ENCODE measurements around the gene MMP28.

The MMP28 gene

DNA sequence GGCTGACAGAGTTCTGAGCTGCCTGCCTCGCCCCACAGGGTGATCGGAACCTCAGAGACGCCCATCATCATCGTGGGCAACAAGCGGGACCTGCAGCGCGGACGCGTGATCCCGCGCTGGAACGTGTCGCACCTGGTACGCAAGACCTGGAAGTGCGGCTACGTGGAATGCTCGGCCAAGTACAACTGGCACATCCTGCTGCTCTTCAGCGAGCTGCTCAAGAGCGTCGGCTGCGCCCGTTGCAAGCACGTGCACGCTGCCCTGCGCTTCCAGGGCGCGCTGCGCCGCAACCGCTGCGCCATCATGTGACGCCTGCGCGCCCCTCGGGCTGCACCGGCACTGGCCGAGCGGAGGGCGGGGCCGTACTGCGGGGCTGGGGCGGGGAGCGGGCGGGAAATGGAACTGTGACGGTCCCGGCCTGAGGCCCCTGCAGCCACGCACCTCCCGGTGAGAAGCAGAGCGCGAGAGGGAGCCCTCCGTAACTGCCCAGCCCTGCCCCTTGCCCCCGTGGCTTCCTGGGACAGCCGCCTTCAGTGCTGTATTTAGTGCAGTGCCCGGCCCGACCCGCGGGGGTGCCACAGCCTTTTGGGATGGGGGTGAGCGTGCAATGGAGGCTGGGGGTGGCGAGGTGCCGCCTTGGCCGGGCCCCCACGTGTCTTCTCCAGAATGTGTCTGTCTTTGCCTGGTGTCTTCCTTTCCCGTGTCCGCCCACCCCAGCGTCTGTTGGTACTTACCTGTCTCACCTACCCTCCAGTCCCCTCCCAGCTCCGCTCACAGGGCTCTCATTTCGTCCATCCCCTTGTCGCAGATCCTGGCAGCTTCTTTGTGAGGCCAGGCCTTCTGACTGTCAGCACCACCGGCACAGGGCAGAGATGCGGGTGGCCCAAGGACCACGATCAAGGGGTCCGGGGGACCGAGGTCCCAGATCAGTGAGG is 54.2 kb downstream of the MMP28 start:
- peak; percentile 21 for DNase-seq

DNA sequence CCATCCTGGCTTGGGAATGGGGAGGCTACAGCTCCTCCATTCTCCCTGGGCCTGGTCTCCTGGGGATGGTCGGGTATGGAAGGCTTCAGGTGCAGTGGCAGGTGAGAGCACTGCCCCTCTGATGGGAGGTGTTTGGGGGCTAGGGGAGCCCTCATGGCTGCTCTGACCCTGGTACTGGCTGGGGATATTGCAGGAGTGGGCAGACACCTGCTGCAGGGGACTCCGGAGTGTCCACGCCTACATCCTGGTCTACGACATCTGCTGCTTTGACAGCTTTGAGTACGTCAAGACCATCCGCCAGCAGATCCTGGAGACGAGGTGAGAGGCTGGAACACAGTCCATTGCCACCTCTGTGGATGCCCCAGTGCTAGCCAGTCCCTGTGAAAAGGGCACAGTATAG is 55.2 kb downstream of the MMP28 start:
- no peak for DNase-seq

DNA sequence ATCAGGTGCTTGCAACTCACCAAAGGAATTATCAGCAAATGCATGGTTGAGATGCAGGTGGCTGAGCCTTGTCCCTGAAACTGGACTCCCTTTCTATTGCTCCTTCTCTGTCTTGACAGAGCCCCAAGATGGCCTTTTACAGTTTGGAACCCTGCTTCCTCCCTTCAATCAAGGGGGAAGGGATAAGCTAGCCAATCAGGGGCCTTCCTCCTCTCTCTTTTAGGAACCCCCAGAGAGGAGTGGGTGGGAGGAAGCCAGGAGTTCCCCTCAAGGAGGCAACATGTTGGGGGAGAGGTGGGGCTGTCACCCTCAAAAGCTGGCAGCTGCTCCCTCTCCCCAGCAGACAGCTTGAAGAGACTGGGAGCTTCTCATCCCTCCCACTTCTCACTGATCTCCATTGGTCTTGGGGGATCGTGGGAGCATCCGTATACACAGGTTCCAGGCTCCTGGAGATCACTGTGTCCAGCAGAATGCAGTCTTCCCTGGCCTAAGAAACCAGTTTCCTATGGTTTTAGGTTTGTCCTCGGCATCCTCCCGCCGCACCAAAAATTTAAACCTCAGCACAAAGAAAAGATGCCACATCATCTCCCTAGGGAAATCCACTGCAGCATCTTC is 56.8 kb downstream of the MMP28 start:
- DNase-seq: no peak

DNA sequence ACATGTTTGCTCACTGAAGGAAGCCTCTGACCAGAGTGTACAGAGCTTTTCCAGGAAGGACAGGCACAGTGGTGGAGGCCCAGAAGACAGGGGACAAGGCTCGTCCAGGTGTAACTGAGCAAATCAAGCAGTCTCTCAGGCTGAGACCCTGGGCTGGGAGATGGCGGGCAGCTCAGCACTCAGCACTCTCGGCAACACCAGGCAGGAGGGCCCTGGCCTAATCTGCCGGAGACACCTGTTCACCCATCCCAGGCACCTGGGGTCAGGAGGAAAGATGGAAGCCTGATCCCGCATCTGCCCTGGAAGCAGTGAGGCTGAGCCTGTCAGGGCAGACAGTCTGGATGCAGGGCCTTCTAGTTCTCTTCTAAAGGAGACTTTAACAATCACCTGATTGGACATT is 59.2 kb downstream of the MMP28 start:
- DNase-seq: no peak

DNA sequence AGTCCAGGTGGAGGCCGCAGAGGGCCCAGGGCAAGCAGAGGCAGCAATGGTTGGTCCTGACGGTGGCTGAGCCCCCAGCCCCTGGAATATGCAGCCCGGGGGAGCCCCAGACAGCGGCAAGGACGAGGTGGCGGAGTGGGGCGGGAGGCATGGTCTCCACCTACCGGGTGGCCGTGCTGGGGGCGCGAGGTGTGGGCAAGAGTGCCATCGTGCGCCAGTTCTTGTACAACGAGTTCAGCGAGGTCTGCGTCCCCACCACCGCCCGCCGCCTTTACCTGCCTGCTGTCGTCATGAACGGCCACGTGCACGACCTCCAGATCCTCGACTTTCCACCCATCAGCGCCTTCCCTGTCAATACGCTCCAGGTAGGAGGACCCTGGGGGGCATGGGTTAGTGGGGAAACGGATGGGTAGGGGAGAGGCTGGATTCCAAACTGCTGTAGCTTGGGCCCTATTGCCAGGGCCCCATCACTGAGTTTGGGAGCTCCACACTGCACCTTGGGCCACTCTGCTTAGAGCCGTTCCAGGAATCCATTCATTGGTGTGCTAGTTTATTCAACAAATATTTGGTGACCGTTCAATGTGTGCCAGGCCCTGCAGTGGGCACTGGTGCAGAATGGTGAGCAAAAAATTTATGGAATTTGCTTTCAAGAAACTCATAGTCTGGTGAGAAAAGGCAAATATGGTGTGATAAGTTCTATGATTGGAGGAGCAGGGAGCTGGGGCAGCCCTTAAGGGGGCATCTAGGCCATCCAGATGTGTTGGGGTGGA is 60.2 kb downstream of the MMP28 start:
- DNase-seq: no peak

DNA sequence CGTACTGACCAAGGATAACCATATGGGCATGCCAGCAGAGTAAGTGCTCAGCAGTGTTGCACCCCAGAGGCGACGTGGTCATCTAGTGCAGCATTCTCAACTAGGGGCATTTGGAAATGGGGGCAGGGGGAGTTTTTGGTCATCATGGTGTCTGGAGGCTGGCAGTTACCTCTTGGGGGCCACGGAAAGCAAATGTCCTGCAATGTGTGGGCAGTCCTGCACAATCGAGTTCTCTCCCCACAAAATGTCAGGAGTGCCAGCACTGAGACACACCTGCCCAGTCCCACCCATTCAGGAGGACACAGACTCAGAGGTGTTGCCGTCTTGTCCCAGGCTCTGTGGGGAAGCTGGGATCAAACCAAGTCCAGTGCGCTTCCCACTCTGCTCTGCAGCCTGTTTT is 61.0 kb downstream of the MMP28 start:
- DNase-seq: no peak

DNA sequence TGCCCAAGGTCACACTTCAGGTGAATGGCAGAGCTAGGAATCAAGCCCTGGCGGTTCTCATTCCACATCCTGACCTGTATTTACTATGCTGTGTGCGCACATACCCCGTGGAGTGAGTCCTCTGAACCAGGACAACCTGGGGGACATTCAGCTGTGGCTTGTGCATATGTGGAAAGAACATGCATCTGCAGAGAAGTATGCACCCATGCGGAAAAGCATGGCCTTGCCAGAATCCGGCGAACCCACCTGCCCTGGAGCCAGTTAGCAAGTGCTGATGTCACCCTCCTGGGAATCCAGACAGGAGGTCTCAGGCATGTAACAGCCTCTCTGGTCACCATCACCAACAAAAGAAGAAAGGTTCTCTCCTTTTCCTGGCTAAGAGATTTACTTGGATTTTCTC is 62.1 kb downstream of the MMP28 start:
- no peak for DNase-seq

DNA sequence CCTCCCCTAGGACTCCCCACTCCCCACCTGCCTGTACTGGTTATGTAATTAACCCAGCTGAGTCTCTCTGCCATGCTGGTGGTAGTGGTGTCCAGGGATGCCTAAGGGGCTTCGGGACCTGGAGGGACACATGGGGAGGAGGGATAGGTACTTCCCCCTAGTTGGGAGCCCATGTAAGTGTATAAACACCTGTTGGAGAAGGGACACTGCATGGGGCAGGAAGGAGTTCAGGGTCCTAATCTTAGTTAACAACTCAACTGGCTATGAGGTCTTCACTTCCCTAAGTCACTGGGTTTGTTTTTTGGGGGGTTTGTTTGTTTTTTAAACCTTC is 62.7 kb downstream of the MMP28 start:
- DNase-seq: no peak

DNA sequence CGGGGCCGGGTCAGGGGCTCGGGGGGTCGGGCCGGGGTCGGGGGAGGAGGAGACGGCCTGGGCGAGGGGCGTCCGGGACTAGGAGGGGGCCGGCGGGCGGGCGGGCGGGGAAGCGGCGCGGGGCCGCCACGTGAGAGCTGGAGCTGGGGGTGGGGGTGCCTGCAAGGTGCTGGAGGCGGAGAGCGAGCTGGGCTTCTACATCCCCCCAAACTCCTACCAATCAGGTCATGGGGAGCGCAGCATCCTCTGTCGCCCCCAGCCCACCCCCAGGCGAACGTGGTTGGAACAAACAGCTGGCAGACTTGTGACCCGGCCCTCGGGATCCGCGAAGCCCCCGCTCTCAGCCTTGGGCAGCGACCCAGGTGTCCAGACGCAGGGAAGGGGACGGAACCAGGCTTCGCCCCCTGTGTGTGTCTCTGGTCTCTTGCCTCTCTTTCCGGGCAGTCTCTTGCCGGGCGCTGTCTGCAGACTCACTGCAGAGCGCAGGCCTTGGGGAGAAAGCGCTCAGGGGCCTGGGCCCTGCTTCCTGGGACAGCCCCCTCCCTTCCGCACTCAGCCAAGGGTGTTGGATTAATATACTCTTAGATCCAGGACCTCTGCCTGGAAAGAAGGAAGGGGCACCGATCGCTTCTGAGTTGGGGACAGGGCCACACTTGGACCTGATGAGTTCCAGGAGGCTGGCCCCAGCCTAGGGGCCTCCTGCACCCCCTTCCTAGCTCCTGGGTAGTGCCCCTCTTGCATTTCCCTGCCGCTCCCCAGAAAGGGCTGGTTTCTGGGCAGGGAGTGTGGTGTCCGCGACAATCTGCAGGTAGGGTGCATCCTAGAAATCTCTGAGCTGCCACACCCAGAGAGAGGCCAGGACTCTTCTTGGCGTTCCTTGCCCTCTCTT is 63.3 kb downstream of the MMP28 start:
- no peak for DNase-seq

DNA sequence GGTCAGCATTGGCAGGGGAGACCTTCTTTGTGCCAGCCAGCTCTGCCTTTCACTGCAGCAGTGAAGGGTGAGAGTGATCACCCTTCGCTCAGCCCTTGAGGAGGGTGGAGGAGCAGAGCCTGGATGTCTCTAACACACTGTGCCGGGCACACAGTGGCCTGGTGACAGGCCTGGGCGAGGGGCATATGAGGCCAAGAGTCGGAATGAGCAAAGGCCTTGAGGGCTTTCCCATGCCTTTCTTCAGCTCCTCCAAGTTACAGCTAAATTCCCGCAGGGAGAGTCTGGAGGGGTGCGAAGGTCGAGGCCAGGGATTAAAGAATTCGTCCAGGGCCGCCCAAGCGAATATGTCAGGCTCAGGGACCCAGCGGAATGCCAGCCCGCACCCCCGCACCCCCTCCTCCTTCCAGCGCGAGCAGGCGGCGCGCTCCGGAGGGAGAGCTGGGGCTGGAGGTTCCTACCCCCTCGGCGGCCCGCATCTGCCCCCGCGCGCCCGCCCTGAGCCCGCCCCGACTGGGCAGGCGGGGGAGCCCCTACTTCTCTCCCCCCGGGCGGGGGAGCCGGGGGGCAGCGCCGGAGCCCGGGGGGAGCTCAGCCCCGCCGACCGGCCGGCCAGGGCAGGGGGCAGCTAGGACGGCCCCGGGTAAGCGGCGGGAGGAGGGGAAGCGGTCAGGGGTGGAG is 64.1 kb downstream of the MMP28 start, which contains the start of gene RASL10B:
RASL10B (plus strand) TSS at position 401 of the 678 bp plus-strand sequence. CDS start 3,546 bp downstream, outside the sequence.
- peak; percentile 52 for DNase-seq

DNA sequence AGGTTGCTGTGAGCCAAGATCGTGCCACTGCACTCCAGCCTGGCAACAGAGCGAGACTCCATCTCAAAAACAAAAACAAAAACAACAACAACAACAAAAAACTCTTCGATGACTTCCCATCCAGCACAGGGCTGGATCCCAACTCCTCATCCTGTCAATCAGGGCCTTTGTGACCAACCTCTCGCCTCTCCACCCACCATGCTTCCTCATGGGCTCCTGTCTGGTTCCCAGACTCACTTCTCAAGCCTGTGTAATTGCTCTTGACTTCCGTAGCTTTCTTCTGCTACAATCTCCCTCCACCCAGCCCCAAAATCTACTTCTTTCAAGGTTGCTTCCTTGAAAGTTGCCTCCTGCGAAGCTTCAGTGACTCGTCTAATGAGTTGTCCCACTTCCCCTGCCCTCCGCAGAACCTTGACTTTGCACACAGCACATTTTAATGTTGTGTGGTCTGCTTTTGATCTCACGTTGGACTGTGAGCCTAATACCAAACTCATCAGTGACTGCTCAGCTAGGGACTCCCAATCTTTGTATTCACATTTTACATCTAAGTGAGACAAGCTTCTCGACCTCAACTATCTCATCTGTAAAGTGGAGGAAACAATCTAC is 64.9 kb downstream of the MMP28 start:
- DNase-seq: no peak

DNA sequence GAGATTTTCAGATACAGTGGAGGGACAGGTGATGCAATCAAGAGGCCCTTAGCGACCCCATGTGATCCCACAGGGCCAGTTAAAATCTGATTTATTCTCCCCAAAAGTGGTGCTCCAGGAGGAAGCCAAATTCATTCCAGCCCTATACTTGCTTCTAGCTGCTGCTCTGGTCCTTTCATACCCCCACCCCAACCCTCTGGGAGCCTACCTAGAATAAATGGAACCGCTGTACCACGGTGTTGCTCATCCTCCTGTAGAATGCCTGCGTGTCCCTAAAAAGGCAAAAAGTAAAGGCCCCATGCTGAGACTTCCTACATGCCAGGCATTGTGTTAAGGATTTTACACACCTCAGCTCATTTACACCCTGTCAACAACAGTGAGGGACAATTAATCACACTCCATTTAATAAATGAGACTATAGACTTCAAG is 66.0 kb downstream of the MMP28 start:
- DNase-seq: no peak

DNA sequence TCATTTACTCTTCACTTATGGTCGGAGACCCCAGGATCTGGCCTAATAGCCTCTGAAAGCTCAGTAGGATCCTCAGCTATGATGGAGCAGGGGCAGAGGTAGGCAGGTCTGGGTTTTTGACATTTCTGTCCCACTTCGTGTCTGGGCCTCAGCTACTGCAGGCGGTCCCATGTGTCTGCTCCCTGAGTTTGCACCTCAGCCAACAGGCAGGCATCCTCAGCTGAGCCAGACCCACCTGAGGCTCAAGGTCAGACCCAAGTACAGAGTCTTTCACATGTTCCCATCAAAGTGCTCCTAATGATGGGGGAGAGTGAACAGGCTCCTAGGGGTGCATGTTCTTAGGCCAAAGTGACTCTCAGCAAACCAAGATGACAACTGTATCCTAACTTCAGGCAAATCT is 66.9 kb downstream of the MMP28 start:
- no peak for DNase-seq

DNA sequence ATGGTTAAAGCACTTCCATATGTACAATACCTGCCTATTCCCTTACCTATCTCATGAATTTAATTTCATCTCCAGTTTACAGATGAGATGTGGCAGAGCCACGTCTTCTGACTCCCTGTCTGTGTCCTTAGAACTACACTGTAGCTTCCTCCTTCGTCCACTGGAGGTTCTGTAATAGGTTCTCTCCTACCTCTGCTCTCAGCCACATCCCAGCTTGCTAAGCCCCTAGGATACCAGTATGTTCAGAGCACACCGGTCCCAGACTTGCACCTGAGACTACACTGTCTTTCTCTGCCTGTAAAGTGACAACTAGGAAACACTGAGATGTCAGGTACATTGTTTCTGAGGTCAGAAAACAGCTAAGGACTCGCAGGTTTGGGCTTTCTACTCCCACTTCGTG is 67.8 kb downstream of the MMP28 start:
- no peak for DNase-seq

DNA sequence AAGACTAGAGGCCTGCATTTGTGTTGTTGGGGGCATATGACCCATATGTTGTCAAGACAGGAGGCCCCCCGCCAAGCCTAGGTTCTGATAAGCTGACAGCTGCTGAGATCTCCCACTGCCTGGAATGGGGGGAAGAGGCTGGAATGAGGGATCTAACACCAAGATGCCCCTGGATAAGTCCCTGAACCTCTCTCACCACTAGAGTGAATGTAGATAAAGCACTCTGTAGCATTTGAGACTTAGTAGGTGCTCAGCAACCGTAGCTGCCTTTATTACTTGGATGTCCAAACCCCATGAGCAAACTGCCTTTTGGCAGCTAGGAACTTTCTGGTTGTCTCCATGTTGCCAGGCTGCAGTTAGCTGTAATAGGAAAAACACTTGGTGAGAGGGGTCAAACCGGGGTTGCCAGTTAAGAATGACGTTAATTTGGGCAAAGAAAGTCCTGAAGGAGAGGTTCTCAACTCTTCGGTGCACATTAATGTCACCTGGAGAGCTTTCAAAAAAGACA is 68.4 kb downstream of the MMP28 start:
- no peak for DNase-seq

DNA sequence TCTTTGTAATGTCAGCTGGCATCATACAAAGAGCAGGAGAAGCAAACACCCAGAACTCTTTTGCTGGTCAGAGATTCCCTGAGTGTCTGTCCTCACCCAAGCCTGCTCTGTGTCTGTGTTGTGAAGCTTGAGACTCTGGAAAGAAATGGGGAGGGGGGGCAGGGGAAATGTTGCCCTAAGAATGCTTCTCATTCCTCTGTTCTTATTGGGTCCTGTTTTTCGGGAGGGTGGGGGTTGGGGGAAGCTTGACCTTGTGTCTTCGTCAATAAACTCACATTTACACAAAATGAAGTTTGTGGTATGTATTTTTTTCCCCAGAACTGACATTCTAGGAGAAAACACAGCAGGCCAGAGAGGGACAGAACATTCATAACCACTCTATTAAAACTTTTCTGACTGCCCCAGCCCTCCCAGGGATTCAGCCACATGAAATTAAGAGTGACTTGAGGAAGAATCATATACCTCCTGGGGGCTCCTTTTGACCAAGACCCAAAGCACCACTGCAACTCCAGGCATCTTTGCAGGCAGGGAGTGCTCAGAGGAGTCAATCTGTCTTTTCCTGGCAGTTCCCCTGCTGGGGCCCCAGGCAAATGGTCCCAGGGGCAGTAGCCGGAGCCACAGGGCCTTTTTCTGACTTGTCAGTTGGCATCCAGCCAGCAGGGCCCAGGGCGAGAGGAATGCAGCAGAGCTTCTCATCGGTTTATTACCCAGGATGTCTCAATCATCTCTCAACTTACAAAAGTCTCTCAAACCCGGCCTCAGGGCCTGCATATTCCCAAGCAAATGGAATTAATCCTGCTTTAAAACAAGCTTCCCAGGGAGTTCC is 69.1 kb downstream of the MMP28 start:
- DNase-seq: no peak

DNA sequence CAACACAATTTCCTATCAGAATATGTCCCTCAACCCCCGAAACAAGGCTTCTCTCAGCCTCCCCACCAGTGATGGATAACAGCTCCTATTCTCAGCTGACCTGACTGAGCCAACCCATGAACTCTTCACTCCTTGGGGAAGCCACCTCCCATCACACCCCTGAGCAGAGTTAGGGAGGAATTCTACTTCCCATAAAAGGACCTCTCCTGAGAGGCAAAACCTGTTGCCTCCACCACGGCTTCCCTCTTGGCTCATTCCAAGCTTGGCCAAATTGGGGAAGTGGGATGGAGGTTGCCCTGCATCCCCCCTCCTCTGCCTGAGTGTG is 69.7 kb downstream of the MMP28 start:
- DNase-seq: no peak

DNA sequence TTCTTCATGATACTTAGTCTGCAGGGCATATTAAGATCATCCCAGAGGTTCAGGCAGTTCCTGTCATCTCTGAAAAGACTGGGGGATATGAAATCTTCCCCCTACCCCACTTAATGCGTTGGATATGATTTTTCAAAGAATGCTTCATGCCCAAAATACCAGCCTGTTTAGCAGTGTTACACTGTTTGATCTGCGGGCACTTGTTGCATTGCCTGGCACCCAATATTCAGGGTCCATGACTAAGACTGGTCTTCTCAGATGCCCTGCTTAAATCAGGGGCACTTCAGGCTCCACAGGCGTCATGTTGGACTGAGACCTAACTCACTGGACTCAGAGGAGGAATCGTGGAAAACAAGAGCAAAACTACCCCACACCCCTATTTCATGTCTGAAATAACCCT is 70.4 kb downstream of the MMP28 start:
- DNase-seq: no peak

DNA sequence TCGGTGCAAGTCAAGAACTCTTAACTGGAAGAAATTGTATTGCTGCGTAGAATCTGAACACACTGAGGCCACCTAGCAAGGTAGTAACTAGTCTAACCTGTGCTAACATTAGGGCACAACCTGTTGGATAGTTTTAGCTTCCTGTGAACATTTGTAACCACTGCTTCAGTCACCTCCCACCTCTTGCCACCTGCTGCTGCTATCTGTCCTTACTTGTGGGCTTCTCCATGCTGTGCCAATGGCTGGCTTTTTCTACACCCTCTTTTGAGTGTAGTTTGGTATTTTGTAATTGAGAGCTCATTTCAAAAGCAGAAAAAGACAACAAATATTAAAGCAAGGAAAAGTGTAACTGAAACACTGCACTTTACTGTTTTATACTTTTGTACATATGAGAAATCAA is 71.7 kb downstream of the MMP28 start:
- DNase-seq: no peak

DNA sequence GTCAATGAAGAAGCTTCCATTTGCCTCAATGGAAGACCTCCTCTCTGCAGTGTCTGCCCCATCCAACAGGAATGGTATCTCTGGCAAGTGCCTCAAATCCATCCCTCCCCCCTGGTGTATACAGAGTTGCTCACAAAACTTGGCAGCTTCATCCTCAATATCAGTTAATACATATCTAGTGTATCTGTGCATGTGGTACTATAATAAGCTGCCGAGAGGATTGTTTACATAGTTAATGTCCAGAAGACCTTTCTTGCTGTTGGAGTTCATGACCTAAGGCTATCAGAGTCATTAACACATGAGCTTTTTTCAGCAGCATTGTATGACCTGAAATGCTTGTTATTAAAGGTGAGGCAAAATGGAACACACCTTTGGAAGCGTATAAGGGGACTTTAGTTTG is 78.0 kb downstream of the MMP28 start:
- no peak for DNase-seq

Data from stimulated activated CD4-positive, alpha-beta T cell treated with anti-CD3 and anti-CD28 coated beads, Interleukin-1b, Interleukin-23, amount 100 ng/mL, for 48 hours (primary cell).